GM13976 (cell line): ENCODE results near the gene KRTAP4-3.
"Not testable (repeated sequence)": the region's sequence is repeated elsewhere in the genome, so short reads cannot be mapped to it uniquely, and the experiment has no call there.

ENCODE experiments used
- DNase-seq: peaks from one replicate; pipeline ENCODE4 v3.0.0; 2012; ENCODE audit warnings: low spot score
- in situ Hi-C: fragments of 300-500 bp; cut with MboI; formaldehyde crosslinking; loops from one replicate; pipeline ENCODE4 v1.12.0; 2022; ENCODE audit warnings: low sequenced_read_pairs, mixed read lengths, inconsistent platforms; ENCODE audit not compliant: unreplicated experiment
- TF ChIP-seq, protein P1 (sequence below): IDR thresholded peaks from 2 replicates; pipeline ENCODE4 v1.5.1; 2012; ENCODE audit warnings: borderline replicate concordance, mild to moderate bottlenecking; ENCODE audit not compliant: insufficient read depth; ENCODE audit errors: extremely low read depth, missing control alignments, control extremely low read depth

Gene KRTAP4-3

DNA sequence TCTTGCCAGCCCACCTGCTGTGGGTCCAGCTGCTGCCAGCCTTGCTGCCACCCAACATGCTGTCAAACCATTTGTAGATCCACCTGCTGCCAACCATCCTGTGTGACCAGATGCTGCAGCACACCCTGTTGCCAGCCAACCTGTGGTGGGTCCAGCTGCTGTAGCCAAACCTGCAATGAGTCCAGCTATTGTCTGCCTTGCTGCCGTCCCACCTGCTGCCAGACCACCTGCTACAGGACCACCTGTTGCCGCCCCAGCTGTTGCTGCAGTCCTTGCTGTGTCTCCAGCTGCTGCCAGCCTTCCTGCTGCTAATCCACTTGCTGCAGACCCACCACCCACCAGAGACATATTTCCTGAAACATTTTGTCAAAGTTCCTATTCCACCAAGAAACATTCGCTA is 22.3 kb upstream of the KRTAP4-3 start:
- DNase-seq: no peak
- TF ChIP-seq, protein P1, sequence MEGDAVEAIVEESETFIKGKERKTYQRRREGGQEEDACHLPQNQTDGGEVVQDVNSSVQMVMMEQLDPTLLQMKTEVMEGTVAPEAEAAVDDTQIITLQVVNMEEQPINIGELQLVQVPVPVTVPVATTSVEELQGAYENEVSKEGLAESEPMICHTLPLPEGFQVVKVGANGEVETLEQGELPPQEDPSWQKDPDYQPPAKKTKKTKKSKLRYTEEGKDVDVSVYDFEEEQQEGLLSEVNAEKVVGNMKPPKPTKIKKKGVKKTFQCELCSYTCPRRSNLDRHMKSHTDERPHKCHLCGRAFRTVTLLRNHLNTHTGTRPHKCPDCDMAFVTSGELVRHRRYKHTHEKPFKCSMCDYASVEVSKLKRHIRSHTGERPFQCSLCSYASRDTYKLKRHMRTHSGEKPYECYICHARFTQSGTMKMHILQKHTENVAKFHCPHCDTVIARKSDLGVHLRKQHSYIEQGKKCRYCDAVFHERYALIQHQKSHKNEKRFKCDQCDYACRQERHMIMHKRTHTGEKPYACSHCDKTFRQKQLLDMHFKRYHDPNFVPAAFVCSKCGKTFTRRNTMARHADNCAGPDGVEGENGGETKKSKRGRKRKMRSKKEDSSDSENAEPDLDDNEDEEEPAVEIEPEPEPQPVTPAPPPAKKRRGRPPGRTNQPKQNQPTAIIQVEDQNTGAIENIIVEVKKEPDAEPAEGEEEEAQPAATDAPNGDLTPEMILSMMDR: no peak

DNA sequence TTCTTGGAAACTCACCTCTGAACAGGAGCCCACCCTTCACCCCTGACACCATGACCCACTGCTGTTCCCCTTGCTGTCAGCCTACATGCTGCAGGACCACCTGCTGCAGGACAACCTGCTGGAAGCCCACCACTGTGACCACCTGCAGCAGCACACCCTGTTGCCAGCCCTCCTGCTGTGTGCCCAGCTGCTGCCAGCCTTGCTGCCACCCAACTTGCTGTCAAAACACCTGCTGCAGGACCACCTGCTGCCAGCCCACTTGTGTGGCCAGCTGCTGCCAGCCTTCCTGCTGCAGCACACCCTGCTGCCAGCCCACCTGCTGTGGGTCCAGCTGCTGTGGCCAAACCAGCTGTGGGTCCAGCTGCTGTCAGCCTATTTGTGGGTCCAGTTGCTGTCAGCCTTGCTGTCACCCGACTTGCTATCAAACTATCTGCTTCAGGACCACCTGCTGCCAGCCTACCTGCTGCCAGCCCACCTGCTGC is 21.9 kb upstream of the KRTAP4-3 start, which contains the start of gene KRTAP9-1:
KRTAP9-1 (plus strand) TSS at position 51 of the 482 bp plus-strand sequence; CDS start at position 51, 0 bp downstream.
- in situ Hi-C loops, DNase-seq: not testable (repeated sequence)

More for the DNA sequence above, 22.3 kb upstream of the KRTAP4-3 start:
- in situ Hi-C loops: no loop called here

DNA sequence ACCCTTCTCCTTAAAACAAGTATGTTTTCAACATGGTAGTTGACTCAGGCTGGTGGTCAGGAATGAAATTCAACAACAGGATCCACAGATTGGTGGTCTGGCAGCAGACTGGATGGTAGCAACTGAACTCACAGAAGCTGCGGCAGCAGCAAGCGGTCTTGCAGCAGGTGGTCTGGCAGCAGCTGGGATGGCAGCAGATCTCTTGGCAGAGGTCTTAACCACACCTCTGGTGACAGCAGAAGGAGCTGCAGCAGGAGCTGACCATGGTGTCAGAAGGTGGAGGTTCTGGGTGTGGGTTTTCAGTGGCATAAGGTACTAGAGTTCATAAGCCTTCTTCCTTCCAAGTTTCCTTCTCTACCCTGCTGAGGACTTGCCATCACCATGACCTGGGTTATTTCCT is 18.9 kb upstream of the KRTAP4-3 start:
- TF ChIP-seq, protein P1: no peak
- in situ Hi-C loops: no loop called here
- DNase-seq: no peak

- in situ Hi-C loops: no loop called here
- no peak for DNase-seq
- TF ChIP-seq, protein P1: no peak
Observed at GRCh38 chr17:41185001-41185400, 17.0 kb upstream of the KRTAP4-3 start.

- in situ Hi-C loops: no loop called here
- DNase-seq: no peak
- TF ChIP-seq, protein P1: no peak
Observed at GRCh38 chr17:41184480-41184961, 16.5 kb upstream of the KRTAP4-3 start, which contains the start of gene KRTAP4-1. TSS of gene KRTAP4-1 (minus strand) at chr17:41184911. CDS start at chr17:41184854, 57 bp downstream.

GRCh38 chr17:41178843-41179616 is 11.0 kb upstream of the KRTAP4-3 start:
- TF ChIP-seq, protein P1: no peak
- DNase-seq: no peak
- in situ Hi-C loops: no loop called here

- TF ChIP-seq, protein P1: no peak
- in situ Hi-C loops: no loop called here
- no peak for DNase-seq
Observed at GRCh38 chr17:41178341-41178740, 10.3 kb upstream of the KRTAP4-3 start.
